ENCODE data around the gene MDH1B.

DNA sequence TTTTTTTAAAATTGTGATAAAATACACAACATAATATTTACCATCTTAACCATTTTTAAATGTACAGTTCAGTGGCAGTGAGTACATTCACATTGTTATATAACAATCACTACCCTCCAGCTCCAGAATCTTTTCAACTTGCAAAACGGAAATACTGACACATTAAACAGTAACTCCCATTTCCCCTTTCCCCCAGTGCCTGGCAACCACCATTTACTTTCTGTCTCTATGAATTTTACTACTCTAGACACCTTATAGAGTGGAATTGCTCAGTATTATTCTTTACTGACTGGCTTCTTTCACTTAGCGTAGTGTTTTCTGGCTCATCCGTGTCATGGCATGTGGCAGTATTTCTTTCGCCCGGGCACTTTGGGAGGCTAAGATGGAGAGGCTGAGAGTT, 32.9 kb upstream of the MDH1B start:
- TF ChIP-seq POLR2AphosphoS5 (IDR thresholded peaks at IDR 0.05; ENCODE audit: low read depth) (no peak), SPI1 (IDR thresholded peaks at IDR 0.05; ENCODE audit: borderline replicate concordance, low read depth) (peak; percentile 85), GABPA (IDR thresholded peaks at IDR 0.05; ENCODE audit: low read depth) (0 out of 2 replicates have a peak, but pooled peaks have one; percentile 33)
- TF ChIP-seq, protein P1, sequence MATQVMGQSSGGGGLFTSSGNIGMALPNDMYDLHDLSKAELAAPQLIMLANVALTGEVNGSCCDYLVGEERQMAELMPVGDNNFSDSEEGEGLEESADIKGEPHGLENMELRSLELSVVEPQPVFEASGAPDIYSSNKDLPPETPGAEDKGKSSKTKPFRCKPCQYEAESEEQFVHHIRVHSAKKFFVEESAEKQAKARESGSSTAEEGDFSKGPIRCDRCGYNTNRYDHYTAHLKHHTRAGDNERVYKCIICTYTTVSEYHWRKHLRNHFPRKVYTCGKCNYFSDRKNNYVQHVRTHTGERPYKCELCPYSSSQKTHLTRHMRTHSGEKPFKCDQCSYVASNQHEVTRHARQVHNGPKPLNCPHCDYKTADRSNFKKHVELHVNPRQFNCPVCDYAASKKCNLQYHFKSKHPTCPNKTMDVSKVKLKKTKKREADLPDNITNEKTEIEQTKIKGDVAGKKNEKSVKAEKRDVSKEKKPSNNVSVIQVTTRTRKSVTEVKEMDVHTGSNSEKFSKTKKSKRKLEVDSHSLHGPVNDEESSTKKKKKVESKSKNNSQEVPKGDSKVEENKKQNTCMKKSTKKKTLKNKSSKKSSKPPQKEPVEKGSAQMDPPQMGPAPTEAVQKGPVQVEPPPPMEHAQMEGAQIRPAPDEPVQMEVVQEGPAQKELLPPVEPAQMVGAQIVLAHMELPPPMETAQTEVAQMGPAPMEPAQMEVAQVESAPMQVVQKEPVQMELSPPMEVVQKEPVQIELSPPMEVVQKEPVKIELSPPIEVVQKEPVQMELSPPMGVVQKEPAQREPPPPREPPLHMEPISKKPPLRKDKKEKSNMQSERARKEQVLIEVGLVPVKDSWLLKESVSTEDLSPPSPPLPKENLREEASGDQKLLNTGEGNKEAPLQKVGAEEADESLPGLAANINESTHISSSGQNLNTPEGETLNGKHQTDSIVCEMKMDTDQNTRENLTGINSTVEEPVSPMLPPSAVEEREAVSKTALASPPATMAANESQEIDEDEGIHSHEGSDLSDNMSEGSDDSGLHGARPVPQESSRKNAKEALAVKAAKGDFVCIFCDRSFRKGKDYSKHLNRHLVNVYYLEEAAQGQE (IDR thresholded peaks at IDR 0.05; ENCODE audit: insufficient replicate concordance, low read depth): no peak
- TF ChIP-seq, protein P2, sequence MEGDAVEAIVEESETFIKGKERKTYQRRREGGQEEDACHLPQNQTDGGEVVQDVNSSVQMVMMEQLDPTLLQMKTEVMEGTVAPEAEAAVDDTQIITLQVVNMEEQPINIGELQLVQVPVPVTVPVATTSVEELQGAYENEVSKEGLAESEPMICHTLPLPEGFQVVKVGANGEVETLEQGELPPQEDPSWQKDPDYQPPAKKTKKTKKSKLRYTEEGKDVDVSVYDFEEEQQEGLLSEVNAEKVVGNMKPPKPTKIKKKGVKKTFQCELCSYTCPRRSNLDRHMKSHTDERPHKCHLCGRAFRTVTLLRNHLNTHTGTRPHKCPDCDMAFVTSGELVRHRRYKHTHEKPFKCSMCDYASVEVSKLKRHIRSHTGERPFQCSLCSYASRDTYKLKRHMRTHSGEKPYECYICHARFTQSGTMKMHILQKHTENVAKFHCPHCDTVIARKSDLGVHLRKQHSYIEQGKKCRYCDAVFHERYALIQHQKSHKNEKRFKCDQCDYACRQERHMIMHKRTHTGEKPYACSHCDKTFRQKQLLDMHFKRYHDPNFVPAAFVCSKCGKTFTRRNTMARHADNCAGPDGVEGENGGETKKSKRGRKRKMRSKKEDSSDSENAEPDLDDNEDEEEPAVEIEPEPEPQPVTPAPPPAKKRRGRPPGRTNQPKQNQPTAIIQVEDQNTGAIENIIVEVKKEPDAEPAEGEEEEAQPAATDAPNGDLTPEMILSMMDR (IDR thresholded peaks at IDR 0.05; ENCODE audit: insufficient read depth, low read length): no peak
